K562 (cell line): ENCODE measurements around the gene C3orf52. TPM values are rescaled to one million over a fixed set of nuclear protein-coding genes. Genes with fewer than 3 reads are reported as not detected.

Experiments
- ZNF232 ChIP-seq: sonication (generic); formaldehyde crosslinking; IDR thresholded peaks from 2 replicates; pipeline ENCODE4 v1.8.0; 2022; ENCODE audit warnings: mild to moderate bottlenecking, missing genetic modification reagents
- microRNA counts: library from miRNA; unstranded; fragments of <30 nt; microRNA quantifications from one replicate; lab custom pipeline; 2016
- microRNA-seq: library from miRNA; unstranded; fragments of <30 nt; microRNA quantifications from one replicate; pipeline ENCODE4, GENCODE V29; 2018; ENCODE audit warnings: borderline microRNAs expressed
- polyA plus RNA-seq, 8 experiments: library from polyadenylated mRNA; depleted of rRNA in 4 of 8; stranded (reverse) in 5 of 8; unstranded in 3 of 8; fragments of >200 nt; fragmentation: Nextera tagmentation in 2 of 8; fragmentation: Illumina TruSeq in 1 of 8; extraction: Ambion mirVana in 2 of 8; extraction: Trizol in 1 of 8; gene quantifications; 2 replicates each; pipeline versions ENCODE4 v1.2.1 to v1.2.3, GENCODE V29; 2011 to 2014; ENCODE audit warnings: inconsistent platforms in 1 of 8, missing spikeins in 1 of 8
- small RNA-seq: library from RNA; depleted of rRNA; stranded (forward); fragments of <200 nt; gene quantifications from one replicate; pipeline ENCODE3, GENCODE V24; 2014
- total RNA-seq, 7 experiments: library from RNA; depleted of rRNA in 6 of 7; stranded (reverse); fragments of >200 nt in 6 of 7; fragmentation: Illumina TruSeq in 2 of 7; extraction: Trizol in 2 of 7; gene quantifications; 2 replicates each; pipeline versions ENCODE4 v1.2.1 to v1.2.3, GENCODE V29; 2011 to 2021; ENCODE audit warnings: low replicate concordance in 1 of 7
- TF ChIP-seq, protein P1 (sequence below): fragments of 450-650 bp; IDR thresholded peaks from 2 replicates; pipeline ENCODE4 v1.7.0; 2016; ENCODE audit warnings: borderline replicate concordance

The C3orf52 gene
- total and polyA plus RNA-seq, 9 of the 15 experiments (the other 6 are each of a cell fraction or from before 2014, with no cell fraction given), result 2.8 to 6.1 (median 3.8) TPM

DNA sequence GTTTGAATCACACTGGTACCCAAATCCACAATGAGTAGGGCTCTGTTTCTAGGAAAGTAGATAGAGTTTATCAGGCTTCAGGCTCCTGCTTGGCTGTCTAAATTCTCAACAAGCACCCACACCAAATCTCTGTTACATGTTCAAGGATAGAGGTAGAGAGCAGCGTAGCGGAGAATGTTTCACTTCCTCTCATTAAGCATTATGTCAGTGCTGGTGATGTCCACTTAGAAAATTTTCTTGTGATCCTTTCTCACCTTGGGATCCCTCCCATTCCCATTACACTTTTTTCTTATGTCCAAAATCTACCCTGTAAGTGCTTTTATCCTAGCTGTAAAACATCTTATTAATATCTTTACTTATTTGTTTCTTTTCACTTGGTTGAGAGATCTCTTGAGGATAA, 81.6 kb downstream of the C3orf52 start (continued):
- TF ChIP-seq, protein P1, sequence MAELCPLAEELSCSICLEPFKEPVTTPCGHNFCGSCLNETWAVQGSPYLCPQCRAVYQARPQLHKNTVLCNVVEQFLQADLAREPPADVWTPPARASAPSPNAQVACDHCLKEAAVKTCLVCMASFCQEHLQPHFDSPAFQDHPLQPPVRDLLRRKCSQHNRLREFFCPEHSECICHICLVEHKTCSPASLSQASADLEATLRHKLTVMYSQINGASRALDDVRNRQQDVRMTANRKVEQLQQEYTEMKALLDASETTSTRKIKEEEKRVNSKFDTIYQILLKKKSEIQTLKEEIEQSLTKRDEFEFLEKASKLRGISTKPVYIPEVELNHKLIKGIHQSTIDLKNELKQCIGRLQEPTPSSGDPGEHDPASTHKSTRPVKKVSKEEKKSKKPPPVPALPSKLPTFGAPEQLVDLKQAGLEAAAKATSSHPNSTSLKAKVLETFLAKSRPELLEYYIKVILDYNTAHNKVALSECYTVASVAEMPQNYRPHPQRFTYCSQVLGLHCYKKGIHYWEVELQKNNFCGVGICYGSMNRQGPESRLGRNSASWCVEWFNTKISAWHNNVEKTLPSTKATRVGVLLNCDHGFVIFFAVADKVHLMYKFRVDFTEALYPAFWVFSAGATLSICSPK, result no peak
- no peak for TF ChIP-seq ZNF232 (CRISPR knock-in tag)

MicroRNAs encoded within 50 kb of the gene (microRNA counts, 767-probe panel; counts per million panel counts)
- microRNA hsa-miR-567 (lab: Ali Mortazavi, UCI), result 870 counts per million, percentile 17 among the panel's probes with 10 or more counts

Small RNA genes lying within 50 kb of the gene (microRNA-seq; reads per million reads assigned to microRNA genes)
- gene MIR567, result not detected

Small RNA genes lying within 50 kb of the gene (small RNA-seq; reads per million reads assigned to genes)
- gene MIR567, result not detected

Other genes with a start within 250 kb of the C3orf52 start
- not detected in 2 replicates for gene PHLDB2, start 227.1 kb upstream of the C3orf52 start, total RNA-seq (2014; rRNA removed)
- not detected in 2 replicates for gene PHLDB2, start 227.1 kb upstream of the C3orf52 start, total RNA-seq (2014; rRNA removed; fragmentation: Illumina TruSeq; extraction: Trizol)
- gene PHLDB2, start 227.1 kb upstream of the C3orf52 start, total RNA-seq (2015; rRNA removed; fragmentation: Illumina TruSeq; extraction: Trizol), result not detected in 2 replicates
- gene PHLDB2, start 227.1 kb upstream of the C3orf52 start, total RNA-seq (2021), result 0.04 and 0.07 TPM in 2 replicates
- gene PHLDB2, start 227.1 kb upstream of the C3orf52 start, polyA plus RNA-seq (2011; rRNA removed), result not detected in 2 replicates
- gene PHLDB2, start 227.1 kb upstream of the C3orf52 start, polyA plus RNA-seq (2014; fragmentation: Illumina TruSeq; extraction: Trizol), result not detected in 2 replicates
- not detected for gene PHLDB2, start 227.1 kb upstream of the C3orf52 start, polyA plus RNA-seq (2014; fragmentation: Nextera tagmentation; extraction: Ambion mirVana)
- gene PHLDB2, start 227.1 kb upstream of the C3orf52 start, polyA plus RNA-seq (2014; rRNA removed), result not detected in 2 replicates
- 10.1 and 11.4 TPM in 2 replicates for gene ABHD10, start 107.4 kb upstream of the C3orf52 start, total RNA-seq (2014; rRNA removed)
- gene ABHD10, start 107.4 kb upstream of the C3orf52 start, total RNA-seq (2014; rRNA removed; fragmentation: Illumina TruSeq; extraction: Trizol), result 14.8 and 17.5 TPM in 2 replicates
- 12.7 and 14.1 TPM in 2 replicates for gene ABHD10, start 107.4 kb upstream of the C3orf52 start, total RNA-seq (2015; rRNA removed; fragmentation: Illumina TruSeq; extraction: Trizol)
- gene ABHD10, start 107.4 kb upstream of the C3orf52 start, total RNA-seq (2021), result 17.4 and 19.5 TPM in 2 replicates
- gene ABHD10, start 107.4 kb upstream of the C3orf52 start, polyA plus RNA-seq (2011; rRNA removed), result 29.5 and 29.7 TPM in 2 replicates
- gene ABHD10, start 107.4 kb upstream of the C3orf52 start, polyA plus RNA-seq (2014; fragmentation: Illumina TruSeq; extraction: Trizol), result 11.5 and 15.8 TPM in 2 replicates
- 1 to 10 TPM; 6.1 to 9.9 TPM for gene ABHD10, start 107.4 kb upstream of the C3orf52 start, polyA plus RNA-seq (2014; fragmentation: Nextera tagmentation; extraction: Ambion mirVana)
- 11.5 and 11.8 TPM in 2 replicates for gene ABHD10, start 107.4 kb upstream of the C3orf52 start, polyA plus RNA-seq (2014; rRNA removed)
- not detected in 2 replicates for gene TAGLN3, start 87.5 kb upstream of the C3orf52 start, total RNA-seq (2014; rRNA removed)
- gene TAGLN3, start 87.5 kb upstream of the C3orf52 start, total RNA-seq (2014; rRNA removed; fragmentation: Illumina TruSeq; extraction: Trizol), result not detected in 2 replicates
- not detected in 2 replicates for gene TAGLN3, start 87.5 kb upstream of the C3orf52 start, total RNA-seq (2015; rRNA removed; fragmentation: Illumina TruSeq; extraction: Trizol)
- gene TAGLN3, start 87.5 kb upstream of the C3orf52 start, total RNA-seq (2021), result not detected in 2 replicates
- 0.06 TPM in 1 of 2 replicates, not detected in the other for gene TAGLN3, start 87.5 kb upstream of the C3orf52 start, polyA plus RNA-seq (2011; rRNA removed)
- gene TAGLN3, start 87.5 kb upstream of the C3orf52 start, polyA plus RNA-seq (2014; fragmentation: Illumina TruSeq; extraction: Trizol), result not detected in 2 replicates
- under 1 TPM in 1 of 2 experiments, not detected in 1; 0.06 TPM for gene TAGLN3, start 87.5 kb upstream of the C3orf52 start, polyA plus RNA-seq (2014; fragmentation: Nextera tagmentation; extraction: Ambion mirVana)
- gene TAGLN3, start 87.5 kb upstream of the C3orf52 start, polyA plus RNA-seq (2014; rRNA removed), result not detected in 2 replicates
- not detected in 2 replicates for gene TMPRSS7, start 51.7 kb upstream of the C3orf52 start, total RNA-seq (2014; rRNA removed)
- not detected in 2 replicates for gene TMPRSS7, start 51.7 kb upstream of the C3orf52 start, total RNA-seq (2014; rRNA removed; fragmentation: Illumina TruSeq; extraction: Trizol)
- gene TMPRSS7, start 51.7 kb upstream of the C3orf52 start, total RNA-seq (2015; rRNA removed; fragmentation: Illumina TruSeq; extraction: Trizol), result not detected in 2 replicates
- gene TMPRSS7, start 51.7 kb upstream of the C3orf52 start, total RNA-seq (2021), result not detected in 2 replicates
- gene TMPRSS7, start 51.7 kb upstream of the C3orf52 start, polyA plus RNA-seq (2011; rRNA removed), result not detected in 2 replicates
- gene TMPRSS7, start 51.7 kb upstream of the C3orf52 start, polyA plus RNA-seq (2014; fragmentation: Illumina TruSeq; extraction: Trizol), result not detected in 2 replicates
- not detected for gene TMPRSS7, start 51.7 kb upstream of the C3orf52 start, polyA plus RNA-seq (2014; fragmentation: Nextera tagmentation; extraction: Ambion mirVana)
- gene TMPRSS7, start 51.7 kb upstream of the C3orf52 start, polyA plus RNA-seq (2014; rRNA removed), result not detected in 2 replicates
- gene GCSAM, start 46.9 kb downstream of the C3orf52 start, total RNA-seq (2014; rRNA removed), result not detected in 2 replicates
- gene GCSAM, start 46.9 kb downstream of the C3orf52 start, total RNA-seq (2014; rRNA removed; fragmentation: Illumina TruSeq; extraction: Trizol), result not detected in 2 replicates
- gene GCSAM, start 46.9 kb downstream of the C3orf52 start, total RNA-seq (2015; rRNA removed; fragmentation: Illumina TruSeq; extraction: Trizol), result not detected in 2 replicates
- gene GCSAM, start 46.9 kb downstream of the C3orf52 start, total RNA-seq (2021), result 0.04 TPM in 1 of 2 replicates, not detected in the other
- gene GCSAM, start 46.9 kb downstream of the C3orf52 start, polyA plus RNA-seq (2011; rRNA removed), result not detected in 2 replicates
- not detected in 2 replicates for gene GCSAM, start 46.9 kb downstream of the C3orf52 start, polyA plus RNA-seq (2014; fragmentation: Illumina TruSeq; extraction: Trizol)
- under 1 TPM in 1 of 2 experiments, not detected in 1; 0.10 TPM for gene GCSAM, start 46.9 kb downstream of the C3orf52 start, polyA plus RNA-seq (2014; fragmentation: Nextera tagmentation; extraction: Ambion mirVana)
- not detected in 2 replicates for gene GCSAM, start 46.9 kb downstream of the C3orf52 start, polyA plus RNA-seq (2014; rRNA removed)
- gene SLC9C1, start 207.8 kb downstream of the C3orf52 start, total RNA-seq (2014; rRNA removed), result not detected in 2 replicates
- gene SLC9C1, start 207.8 kb downstream of the C3orf52 start, total RNA-seq (2014; rRNA removed; fragmentation: Illumina TruSeq; extraction: Trizol), result not detected in 2 replicates
- not detected in 2 replicates for gene SLC9C1, start 207.8 kb downstream of the C3orf52 start, total RNA-seq (2015; rRNA removed; fragmentation: Illumina TruSeq; extraction: Trizol)
- gene SLC9C1, start 207.8 kb downstream of the C3orf52 start, total RNA-seq (2021), result not detected in 2 replicates
- not detected in 2 replicates for gene SLC9C1, start 207.8 kb downstream of the C3orf52 start, polyA plus RNA-seq (2011; rRNA removed)
- not detected in 2 replicates for gene SLC9C1, start 207.8 kb downstream of the C3orf52 start, polyA plus RNA-seq (2014; fragmentation: Illumina TruSeq; extraction: Trizol)
- gene SLC9C1, start 207.8 kb downstream of the C3orf52 start, polyA plus RNA-seq (2014; fragmentation: Nextera tagmentation; extraction: Ambion mirVana), result not detected
- not detected in 2 replicates for gene SLC9C1, start 207.8 kb downstream of the C3orf52 start, polyA plus RNA-seq (2014; rRNA removed)
- gene CD200, start 246.8 kb downstream of the C3orf52 start, total RNA-seq (2014; rRNA removed), result not detected in 2 replicates
- gene CD200, start 246.8 kb downstream of the C3orf52 start, total RNA-seq (2014; rRNA removed; fragmentation: Illumina TruSeq; extraction: Trizol), result not detected in 2 replicates
- not detected in 2 replicates for gene CD200, start 246.8 kb downstream of the C3orf52 start, total RNA-seq (2015; rRNA removed; fragmentation: Illumina TruSeq; extraction: Trizol)
- gene CD200, start 246.8 kb downstream of the C3orf52 start, total RNA-seq (2021), result 0.13 and 0.47 TPM in 2 replicates
- gene CD200, start 246.8 kb downstream of the C3orf52 start, polyA plus RNA-seq (2011; rRNA removed), result not detected in 2 replicates
- not detected in 2 replicates for gene CD200, start 246.8 kb downstream of the C3orf52 start, polyA plus RNA-seq (2014; fragmentation: Illumina TruSeq; extraction: Trizol)
- gene CD200, start 246.8 kb downstream of the C3orf52 start, polyA plus RNA-seq (2014; fragmentation: Nextera tagmentation; extraction: Ambion mirVana), result not detected
- gene CD200, start 246.8 kb downstream of the C3orf52 start, polyA plus RNA-seq (2014; rRNA removed), result not detected in 2 replicates